Measurements from ENCODE around the gene PTCD1.

PTCD1 gene

DNA sequence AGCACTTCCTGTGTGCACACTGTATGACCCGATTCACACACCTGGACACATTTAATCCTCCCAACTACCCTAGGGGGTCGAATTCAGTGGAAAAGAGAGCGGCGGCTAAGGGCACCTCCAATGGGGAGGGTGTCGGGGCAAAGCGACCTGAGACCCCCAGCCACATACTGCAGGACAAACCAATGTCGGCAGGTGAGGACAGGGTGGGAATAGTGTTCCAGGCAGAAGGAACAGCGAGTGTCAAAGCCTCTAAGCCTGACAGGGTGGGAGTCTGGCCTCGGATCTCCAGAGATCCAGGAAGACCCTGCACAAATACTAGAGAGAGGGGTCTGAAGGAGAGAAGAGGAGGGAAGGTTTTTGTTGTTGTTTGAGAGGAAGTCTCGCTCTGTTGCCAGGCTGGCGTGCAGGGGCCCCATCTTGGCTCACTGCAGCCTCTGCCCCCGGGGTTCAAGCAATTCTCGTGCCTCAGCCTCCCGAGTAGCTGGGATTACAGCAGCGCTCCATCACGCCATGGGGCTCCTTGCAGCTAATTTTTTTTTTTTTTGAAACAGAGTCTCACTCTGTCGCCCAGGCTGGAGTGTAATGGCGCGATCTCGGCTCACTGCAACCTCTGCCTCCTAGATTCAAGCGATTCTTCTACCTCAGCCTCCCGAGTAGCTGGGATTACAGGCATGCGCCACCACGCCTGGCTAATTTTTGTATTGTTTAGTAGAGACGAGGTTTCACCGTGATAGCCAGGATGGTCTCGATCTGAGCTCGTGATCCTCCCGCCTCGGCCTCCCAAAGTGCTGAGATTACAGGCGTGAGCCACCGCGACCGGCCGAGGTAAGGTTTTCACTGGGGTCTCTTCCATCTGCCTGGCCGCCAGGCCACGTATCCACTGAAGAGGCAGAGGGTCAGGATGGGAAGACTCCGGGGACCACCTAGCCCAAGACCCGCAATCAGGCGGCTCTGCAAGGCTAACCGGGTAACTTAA is 65.2 kb downstream of the PTCD1 start:
- H3K4me3 ChIP-seq (ENCODE audit: low read depth in 1 of 2, low read length in 2 of 2) = peak overlapping the region; percentile 59 to 85
- H3K36me3 ChIP-seq (ENCODE audit: control insufficient read depth in 1 of 2, insufficient read depth in 2 of 2, low read length in 2 of 2) = no peaks in the 10 kb centered on the region
- H3K27ac ChIP-seq (ENCODE audit: low read length) = no peak overlapping the region
- no peaks in the 10 kb centered on the region for H3K9me3 ChIP-seq (ENCODE audit: control insufficient read depth in 1 of 2, low read length in 2 of 2)
- H3K27me3 ChIP-seq (ENCODE audit: low read depth, low read length) = no peaks in the 10 kb centered on the region
- H3K4me1 ChIP-seq (ENCODE audit: control insufficient read depth in 1 of 2, insufficient read depth in 2 of 2, low read length in 2 of 2) = peaks cover 0 to 20% of the 10 kb centered on the region in 2 donors

DNA sequence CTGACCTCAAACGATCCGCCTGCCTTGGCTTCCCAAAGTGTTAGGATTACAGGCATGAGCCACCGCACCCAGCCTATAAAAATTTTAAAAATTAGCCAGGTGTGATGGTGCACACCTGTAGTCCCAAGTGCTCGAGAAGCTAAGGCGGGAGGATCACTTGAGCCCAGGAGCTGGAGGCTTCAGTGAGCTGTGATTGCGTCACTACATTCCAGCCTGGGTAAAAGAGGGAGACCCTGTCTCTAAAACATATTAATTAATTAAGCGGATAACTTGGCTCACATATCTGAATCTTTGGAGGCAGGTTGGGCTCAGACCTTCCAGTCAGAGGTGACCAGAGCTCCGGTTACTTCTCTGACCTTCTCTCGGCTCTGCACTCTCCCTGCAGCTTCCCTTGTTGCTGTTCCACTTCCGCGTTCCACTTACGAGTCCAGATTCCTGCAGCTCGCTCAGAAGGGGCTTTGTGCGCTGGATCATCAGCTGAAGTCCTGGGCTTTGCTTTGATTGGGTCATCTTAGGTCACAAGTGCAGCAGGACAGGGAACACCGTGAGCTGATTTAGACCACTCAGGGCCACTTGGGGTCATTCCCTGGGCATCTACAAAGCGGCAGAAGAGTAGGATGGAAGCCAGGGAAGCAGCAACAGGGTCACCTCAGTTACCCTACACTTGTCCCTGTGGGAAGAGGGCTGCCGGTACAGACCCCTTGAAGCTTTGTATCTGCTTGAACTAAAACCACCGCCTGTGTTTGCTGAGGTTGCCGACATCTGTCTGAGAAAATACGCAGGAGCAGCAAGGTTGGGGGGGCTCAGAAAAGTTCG is 66.1 kb downstream of the PTCD1 start:
- no peak overlapping the region for H3K27ac ChIP-seq (ENCODE audit: low read length)

DNA sequence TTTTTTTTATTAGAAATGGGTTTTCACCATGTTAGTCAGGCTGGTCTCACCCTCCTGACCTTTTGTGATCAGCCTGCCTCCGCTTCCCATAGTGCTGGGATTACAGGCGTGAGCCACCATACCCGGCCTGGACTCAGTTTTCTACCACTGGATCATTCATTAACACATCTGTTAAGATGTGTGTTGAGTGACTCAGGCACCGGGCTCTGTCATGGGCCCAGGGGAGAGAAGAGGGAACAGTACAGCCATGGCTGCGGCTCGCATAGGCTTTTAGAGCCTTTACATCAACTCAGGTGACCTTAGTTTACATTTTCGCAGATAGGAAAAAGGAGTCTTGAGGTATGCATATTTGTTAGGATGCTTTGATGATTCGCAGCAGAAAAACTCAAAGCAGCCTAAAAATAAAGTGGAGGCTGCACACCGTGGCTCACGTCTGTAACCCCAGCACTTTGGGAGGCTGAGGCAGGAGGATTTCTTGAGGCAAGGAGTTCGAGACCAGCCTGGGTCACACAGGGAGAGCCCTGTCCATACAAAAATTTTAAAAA is 67.2 kb downstream of the PTCD1 start:
- no peaks in the 10 kb centered on the region for H3K9me3 ChIP-seq (ENCODE audit: control insufficient read depth in 1 of 2, low read length in 2 of 2)
- peaks cover 6% of the 10 kb centered on the region in 2 donors for H3K36me3 ChIP-seq (ENCODE audit: control insufficient read depth in 1 of 2, insufficient read depth in 2 of 2, low read length in 2 of 2)
- H3K27ac ChIP-seq (ENCODE audit: low read length) = no peak overlapping the region
- H3K27me3 ChIP-seq (ENCODE audit: low read depth, low read length) = no peaks in the 10 kb centered on the region
- peaks cover 0 to 17% of the 10 kb centered on the region in 2 donors for H3K4me1 ChIP-seq (ENCODE audit: control insufficient read depth in 1 of 2, insufficient read depth in 2 of 2, low read length in 2 of 2)
- no peak overlapping the region for H3K4me3 ChIP-seq (ENCODE audit: low read depth in 1 of 2, low read length in 2 of 2)

More for the DNA sequence above, 66.1 kb downstream of the PTCD1 start:
- no peaks in the 10 kb centered on the region for H3K27me3 ChIP-seq (ENCODE audit: low read depth, low read length)
- H3K4me1 ChIP-seq (ENCODE audit: control insufficient read depth in 1 of 2, insufficient read depth in 2 of 2, low read length in 2 of 2) = peaks cover 0 to 17% of the 10 kb centered on the region in 2 donors
- no peaks in the 10 kb centered on the region for H3K36me3 ChIP-seq (ENCODE audit: control insufficient read depth in 1 of 2, insufficient read depth in 2 of 2, low read length in 2 of 2)
- H3K9me3 ChIP-seq (ENCODE audit: control insufficient read depth in 1 of 2, low read length in 2 of 2) = no peaks in the 10 kb centered on the region
- H3K4me3 ChIP-seq (ENCODE audit: low read depth in 1 of 2, low read length in 2 of 2) = no peak overlapping the region

DNA sequence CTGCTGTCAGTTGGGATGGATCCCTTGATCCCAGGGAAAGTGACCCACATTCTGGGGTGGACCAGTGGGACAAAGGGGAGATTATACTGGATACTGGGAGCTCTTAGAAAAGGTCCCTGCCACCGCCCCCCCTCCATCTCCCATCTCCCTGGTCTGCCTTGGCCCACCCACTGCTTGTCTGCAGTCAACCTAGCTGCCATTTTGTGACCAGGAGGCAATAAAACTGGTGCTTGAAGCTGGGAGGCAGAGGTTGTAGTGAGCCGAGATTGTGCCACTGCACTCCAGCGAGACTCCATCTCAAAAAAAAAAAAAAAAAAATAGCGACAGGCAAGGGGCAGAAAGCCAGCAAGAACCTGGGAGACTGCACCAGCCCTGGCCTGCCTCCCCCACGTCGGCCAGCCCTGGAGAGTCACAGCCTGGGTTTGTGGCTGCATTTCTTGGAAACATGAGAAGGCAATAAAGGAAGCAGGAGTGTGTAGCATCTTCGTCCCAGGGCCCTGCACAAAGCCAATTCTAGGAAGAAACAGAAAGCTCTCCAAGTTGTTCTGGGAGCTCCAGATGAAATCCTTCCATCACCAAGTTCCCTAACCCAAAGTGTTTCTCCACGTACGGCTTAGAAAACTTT is 68.7 kb downstream of the PTCD1 start:
- no peaks in the 10 kb centered on the region for H3K9me3 ChIP-seq (ENCODE audit: control insufficient read depth in 1 of 2, low read length in 2 of 2)
- H3K36me3 ChIP-seq (ENCODE audit: control insufficient read depth in 1 of 2, insufficient read depth in 2 of 2, low read length in 2 of 2) = peaks cover 11 to 12% of the 10 kb centered on the region in 2 donors
- peaks cover 0 to 9% of the 10 kb centered on the region in 2 donors for H3K4me1 ChIP-seq (ENCODE audit: control insufficient read depth in 1 of 2, insufficient read depth in 2 of 2, low read length in 2 of 2)
- no peaks in the 10 kb centered on the region for H3K27me3 ChIP-seq (ENCODE audit: low read depth, low read length)
- H3K4me3 ChIP-seq (ENCODE audit: low read depth in 1 of 2, low read length in 2 of 2) = no peak overlapping the region
- H3K27ac ChIP-seq (ENCODE audit: low read length) = no peak overlapping the region

DNA sequence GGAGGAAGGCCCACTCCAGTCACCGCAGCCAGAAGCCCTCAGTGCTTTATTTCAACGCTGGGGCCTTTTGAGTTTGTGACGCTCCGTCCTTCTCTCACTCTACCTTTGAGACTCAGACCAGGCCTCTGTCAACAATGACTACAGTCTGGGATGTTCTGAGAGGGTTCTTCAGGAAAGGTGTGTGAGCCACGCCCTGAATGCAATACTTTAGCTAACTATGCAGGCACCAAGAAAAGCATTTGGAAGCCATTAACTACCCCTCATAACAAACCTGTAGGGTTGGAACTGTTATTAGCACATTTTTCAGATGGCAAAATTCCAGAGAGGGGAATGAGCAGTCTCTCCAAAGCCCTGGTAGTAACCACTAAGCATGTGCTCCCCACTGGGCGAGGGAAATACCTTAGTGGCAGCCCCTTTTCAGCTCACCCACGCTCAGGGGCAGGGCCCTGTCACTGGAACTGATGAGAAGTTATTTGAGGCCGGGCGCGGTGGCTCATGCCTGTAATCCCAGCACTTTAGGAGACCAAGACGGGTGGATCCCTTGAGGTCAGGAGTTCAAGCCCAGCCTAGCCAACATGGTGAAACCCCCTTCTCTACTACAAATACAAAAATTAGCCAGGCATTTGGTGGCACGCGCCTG is 69.7 kb downstream of the PTCD1 start:
- H3K9me3 ChIP-seq (ENCODE audit: control insufficient read depth in 1 of 2, low read length in 2 of 2) = no peaks in the 10 kb centered on the region
- H3K27ac ChIP-seq (ENCODE audit: low read length) = no peak overlapping the region
- peaks cover 15 to 16% of the 10 kb centered on the region in 2 donors for H3K36me3 ChIP-seq (ENCODE audit: control insufficient read depth in 1 of 2, insufficient read depth in 2 of 2, low read length in 2 of 2)
- no peak overlapping the region for H3K4me3 ChIP-seq (ENCODE audit: low read depth in 1 of 2, low read length in 2 of 2)
- peaks cover 0 to 6% of the 10 kb centered on the region in 2 donors for H3K4me1 ChIP-seq (ENCODE audit: control insufficient read depth in 1 of 2, insufficient read depth in 2 of 2, low read length in 2 of 2)
- no peaks in the 10 kb centered on the region for H3K27me3 ChIP-seq (ENCODE audit: low read depth, low read length)
